ENCODE results near the gene RASSF7.
A peak's percentile ranks its signal among the peaks of the same experiment; 100 is the strongest.

Gene RASSF7

DNA sequence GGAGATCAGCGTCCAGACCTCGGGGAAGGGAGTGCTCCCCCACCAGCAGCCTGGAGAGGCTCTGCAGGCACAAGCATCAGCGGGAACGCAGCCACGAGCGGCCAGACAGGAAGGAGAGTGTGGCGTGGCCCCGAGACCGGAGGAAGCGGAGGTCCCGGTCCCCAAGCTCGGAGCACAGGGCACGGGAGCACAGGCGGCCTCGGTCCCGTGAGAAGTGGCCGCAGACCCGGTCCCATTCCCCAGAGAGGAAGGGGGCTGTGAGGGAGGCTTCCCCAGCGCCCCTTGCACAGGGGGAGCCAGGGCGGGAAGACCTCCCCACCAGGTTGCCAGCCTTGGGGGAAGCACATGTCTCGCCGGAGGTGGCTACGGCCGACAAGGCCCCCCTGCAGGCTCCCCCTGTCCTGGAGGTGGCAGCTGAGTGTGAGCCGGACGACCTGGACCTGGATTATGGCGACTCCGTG lies 48.1 kb downstream of the RASSF7 start:
- DNase-seq, result no peak

DNA sequence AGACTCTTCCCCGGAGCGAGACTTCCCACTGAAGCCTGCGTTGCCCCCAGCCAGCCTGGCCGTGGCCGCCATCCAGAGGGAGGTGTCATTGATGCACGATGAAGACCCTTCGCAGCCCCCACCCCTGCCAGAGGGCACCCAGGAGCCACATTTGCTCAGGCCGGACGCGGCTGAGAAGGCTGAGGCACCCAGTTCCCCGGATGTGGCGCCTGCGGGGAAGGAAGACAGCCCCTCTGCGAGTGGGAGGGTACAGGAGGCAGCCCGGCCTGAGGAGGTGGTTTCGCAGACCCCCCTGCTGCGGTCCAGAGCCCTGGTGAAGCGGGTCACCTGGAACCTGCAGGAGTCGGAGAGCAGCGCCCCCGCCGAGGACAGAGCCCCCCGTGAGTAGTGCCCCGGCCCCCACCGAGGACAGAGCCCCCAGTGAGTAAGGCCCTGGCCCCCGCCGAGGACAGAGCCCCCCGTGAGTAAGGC lies 48.6 kb downstream of the RASSF7 start:
- no peak for DNase-seq

DNA sequence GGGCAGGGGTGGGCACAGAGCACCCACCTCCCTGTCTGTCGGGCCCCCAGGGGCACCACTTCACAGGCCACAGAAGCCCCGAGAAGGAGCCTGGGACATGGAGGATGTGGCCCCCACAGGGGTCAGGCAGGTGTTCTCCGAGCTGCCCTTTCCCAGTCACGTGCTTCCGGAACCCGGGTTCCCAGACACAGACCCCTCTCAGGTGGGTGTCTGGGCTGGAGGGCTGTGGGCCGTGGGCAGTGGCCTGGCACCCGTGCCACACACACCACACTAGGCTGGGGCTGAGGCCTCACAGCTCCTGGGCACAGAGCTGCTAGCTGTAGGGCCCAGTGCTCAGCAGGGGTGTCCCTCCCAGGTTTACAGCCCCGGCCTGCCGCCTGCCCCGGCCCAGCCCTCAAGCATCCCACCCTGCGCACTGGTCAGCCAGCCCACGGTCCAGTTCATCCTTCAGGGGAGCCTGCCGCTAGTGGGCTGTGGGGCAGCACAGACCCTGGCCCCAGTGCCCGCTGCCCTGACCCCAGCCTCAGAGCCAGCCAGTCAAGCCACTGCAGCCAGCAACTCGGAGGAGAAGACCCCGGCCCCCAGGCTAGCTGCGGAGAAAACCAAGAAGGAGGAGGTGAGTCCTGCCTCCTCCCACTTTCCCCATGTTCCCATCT lies 49.5 kb downstream of the RASSF7 start:
- DNase-seq, result no peak

DNA sequence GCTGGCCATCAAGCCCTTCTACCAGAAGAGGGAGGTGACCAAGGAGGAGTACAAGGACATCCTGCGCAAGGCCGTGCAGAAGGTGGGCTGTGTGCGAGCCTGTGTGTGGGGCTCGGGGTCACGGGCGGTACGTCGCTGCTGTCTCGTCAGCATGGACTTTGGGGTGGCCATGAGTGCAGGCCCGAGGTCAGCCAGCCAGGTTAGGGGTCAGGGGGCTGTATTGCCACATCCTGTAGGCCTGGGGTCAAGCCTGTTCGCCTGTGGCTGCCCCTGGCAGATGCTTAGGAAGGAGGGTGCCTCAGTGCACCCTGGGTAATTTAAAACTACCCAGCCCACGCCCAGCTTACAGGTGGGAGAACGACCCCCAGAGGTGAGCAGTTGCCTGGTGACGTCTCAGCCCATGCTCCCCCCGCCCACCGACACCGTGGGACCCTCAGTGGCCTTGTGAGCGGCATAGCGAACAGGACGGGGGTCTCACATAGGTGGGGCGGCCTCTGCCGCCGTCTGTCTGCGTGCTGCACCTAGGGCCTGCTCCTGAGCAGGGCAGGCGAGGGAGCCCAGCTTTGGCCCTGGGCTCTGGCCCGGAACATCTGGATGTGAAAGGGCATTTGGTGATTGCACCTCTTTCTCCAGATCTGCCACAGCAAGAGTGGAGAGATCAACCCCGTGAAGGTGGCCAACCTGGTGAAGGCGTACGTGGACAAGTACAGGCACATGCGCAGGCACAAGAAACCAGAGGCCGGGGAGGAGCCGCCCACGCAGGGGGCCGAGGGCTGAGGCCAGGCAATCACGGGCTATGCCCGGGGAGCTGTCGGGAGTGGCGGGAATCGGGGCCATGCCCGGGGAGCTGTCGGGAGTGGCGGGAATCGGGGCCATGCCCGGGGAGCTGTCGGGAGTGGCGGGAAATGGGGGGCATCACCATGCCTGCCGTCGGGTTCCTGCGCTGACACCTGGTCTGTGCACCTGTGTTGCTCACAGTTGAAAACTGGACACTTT lies 50.5 kb downstream of the RASSF7 start:
- no peak for DNase-seq

DNA sequence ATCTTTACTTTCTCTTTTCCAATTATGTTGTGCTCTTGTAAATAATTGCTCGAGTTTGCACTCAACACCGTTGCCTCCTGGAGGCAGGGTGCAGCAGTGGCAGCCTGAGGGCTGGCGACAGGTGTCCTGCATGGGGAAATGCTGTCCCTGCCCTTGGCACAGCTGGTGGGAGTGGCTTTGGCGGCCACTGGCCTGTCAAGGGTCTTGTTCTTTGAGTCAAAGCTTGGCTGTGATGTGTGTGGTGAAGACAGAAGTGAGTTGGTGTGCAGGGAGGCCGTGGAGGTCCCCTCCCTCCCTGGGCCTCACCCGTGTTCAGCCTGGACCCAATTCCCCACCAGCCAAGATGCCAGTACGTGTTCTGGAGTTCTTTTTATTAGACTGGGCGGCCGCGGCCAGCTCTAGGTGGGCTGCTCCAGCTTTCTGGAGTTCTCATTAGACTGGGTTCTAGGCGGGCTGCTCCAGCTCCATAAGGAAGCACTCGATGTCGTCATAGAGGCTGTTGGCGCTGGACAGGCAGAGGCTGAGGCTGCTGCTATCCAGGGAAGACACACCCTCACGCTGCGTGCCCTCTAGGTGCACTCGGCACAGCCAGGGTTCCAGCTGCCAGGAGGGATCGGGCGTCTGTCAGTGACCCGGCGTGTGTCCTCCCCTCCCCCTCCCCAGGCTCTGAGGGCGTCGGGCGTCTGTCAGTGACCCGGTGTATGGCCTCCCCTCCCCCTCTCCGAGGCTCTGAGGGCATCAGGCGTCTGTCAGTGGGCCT lies 51.6 kb downstream of the RASSF7 start:
- DNase-seq, result no peak

DNA sequence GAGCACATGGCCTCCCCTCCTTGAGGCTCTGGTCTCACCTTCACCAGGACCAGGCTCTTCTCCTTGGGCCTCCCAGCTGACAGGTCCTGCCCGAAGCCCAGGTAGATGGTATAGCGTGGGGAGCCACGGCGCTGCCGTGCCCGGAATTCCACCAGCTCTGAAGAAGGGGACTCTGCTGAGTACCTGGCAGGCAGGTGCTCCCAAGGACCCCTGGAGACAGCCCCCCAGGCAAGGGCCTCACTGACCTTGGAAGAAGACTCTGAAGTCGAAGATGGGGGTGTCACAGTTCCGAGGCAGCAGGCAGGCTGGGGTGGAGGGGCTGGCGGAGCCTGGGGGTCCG lies 52.2 kb downstream of the RASSF7 start:
- no peak for DNase-seq

DNA sequence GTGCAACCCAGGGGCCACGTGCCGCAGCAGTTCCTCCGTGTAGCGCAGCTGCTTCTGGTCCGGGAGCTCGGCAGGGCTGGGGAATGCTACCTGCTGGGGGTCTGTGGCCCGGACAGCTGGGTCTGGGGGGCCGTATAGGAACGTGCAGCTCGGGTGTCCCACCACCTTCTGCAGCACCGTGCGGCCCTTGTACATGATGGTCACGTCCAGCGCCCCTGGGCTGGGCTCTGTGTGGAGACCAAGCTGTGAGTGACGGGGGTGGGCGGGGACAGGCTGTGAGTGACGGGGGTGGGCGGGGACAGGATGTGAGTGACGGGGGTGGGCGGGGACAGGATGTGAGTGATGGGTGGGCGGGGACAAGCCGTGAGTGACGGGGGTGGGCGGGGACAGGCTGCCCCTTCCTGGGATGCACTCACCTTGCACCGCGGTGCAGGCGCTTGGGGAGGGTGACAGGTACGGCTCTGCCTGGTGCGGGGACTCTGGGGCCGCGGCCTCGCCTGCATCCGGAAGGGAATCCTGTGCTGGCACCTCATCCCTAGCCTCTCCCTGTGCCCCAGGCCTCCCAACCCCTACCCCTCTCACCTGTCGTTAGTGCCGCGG lies 52.7 kb downstream of the RASSF7 start:
- peak in 17 of 51 donors; percentile 11 to 60 (median 32) for DNase-seq

All from hypothalamus (tissue), 51 donors.